ENCODE results near the gene ARL5B.

Gene ARL5B

GRCh38 chr10:18713077-18713476, 53.8 kb downstream of the ARL5B start:
- DNase-seq, result no peak

GRCh38 chr10:18718991-18719390, 59.8 kb downstream of the ARL5B start:
- no peak for DNase-seq

- no peak for DNase-seq
Measured at GRCh38 chr10:18719811-18720210, 60.6 kb downstream of the ARL5B start.

- DNase-seq, result no peak
Measured at GRCh38 chr10:18721067-18721466, 61.8 kb downstream of the ARL5B start.

- DNase-seq, result no peak
Measured at GRCh38 chr10:18723801-18724200, 64.6 kb downstream of the ARL5B start.

Data from right forelimb (tissue), 1 donor.